GM20000 (cell line): ENCODE data around the gene TRMT44.
A peak's percentile ranks its signal among the peaks of the same experiment; 100 is the strongest.
"Not testable (repeated sequence)": the region's sequence is repeated elsewhere in the genome, so short reads cannot be mapped to it uniquely, and the experiment has no call there.

Experiments used
- DNase-seq: peaks from one replicate; pipeline ENCODE4 v3.0.0; 2012; ENCODE audit warnings: low spot score
- TF ChIP-seq, protein P1 (sequence below): IDR thresholded peaks from 2 replicates; pipeline ENCODE4 v1.5.1; 2012; ENCODE audit warnings: mild to moderate bottlenecking, control low read depth; ENCODE audit errors: extremely low read depth, missing control alignments

TRMT44 gene

DNA sequence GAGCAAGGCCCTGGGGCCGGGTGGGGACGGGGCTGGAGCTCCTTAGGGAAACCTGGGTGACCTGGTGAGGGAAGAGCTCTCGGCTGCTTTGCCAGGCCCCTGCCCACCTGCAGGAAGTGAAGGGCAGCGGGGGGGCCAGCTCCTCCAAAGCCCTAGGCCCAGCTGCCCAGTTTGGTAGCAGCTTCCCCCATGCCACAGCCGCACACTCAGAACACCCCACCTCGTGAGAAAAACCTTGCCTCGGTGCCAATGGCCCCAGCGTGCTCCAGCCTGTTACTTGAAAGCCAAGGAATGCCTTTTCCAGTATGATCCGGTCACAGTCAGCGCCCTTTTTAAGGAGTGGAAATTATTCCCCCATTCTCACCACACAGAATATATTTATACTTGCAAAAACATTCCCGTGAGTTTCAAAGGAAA, 38.4 kb upstream of the TRMT44 start:
- TF ChIP-seq, protein P1, sequence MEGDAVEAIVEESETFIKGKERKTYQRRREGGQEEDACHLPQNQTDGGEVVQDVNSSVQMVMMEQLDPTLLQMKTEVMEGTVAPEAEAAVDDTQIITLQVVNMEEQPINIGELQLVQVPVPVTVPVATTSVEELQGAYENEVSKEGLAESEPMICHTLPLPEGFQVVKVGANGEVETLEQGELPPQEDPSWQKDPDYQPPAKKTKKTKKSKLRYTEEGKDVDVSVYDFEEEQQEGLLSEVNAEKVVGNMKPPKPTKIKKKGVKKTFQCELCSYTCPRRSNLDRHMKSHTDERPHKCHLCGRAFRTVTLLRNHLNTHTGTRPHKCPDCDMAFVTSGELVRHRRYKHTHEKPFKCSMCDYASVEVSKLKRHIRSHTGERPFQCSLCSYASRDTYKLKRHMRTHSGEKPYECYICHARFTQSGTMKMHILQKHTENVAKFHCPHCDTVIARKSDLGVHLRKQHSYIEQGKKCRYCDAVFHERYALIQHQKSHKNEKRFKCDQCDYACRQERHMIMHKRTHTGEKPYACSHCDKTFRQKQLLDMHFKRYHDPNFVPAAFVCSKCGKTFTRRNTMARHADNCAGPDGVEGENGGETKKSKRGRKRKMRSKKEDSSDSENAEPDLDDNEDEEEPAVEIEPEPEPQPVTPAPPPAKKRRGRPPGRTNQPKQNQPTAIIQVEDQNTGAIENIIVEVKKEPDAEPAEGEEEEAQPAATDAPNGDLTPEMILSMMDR: no peak
- DNase-seq: no peak

DNA sequence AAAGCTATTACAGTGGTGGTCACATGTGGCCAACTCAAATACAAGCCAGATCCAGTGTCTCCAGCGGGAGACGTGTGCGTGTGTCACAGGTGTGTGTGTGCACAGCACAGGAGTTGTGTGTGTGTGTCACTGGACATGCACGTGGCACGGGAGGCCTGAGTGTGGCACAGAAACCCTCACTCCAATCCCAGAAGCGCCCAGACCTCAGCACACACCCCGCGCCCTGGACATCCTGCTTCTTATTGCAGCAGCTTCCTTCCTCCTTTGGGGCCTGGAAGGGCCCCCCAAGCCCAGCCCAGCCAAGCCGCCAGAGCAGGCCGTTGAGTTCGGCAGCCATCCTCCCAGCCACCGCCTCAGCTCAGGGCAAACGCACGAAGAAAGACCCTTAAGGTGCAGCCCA, 37.9 kb upstream of the TRMT44 start:
- no peak for DNase-seq
- TF ChIP-seq, protein P1: no peak

DNA sequence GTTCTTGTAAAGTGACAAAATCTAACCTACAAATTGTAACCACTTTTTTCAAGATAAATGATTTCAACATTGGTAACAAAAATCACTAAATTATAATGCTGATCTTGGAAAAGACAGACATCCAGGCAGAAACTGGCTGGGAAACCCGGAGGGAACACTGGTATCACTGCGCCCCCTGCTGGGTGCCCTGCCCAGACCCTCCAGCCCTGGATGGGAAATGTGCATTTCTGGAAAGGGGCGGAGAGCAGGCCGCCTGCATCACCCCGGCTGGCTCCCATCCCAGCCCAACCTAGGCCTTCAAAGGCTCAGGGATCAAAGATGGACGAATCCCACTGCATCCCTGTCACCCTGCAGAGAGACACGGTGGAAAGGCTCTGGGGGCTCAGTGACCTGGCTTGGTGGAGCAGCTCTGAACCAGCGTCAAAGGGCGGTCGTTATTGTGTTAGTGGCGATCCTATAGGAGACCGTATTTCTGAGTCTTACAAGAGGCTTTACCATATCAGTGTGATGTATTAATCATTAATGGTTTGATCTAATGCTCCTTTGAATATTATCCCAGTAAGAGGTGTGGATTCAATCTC, 37.3 kb upstream of the TRMT44 start:
- DNase-seq: peak; percentile 79

DNA sequence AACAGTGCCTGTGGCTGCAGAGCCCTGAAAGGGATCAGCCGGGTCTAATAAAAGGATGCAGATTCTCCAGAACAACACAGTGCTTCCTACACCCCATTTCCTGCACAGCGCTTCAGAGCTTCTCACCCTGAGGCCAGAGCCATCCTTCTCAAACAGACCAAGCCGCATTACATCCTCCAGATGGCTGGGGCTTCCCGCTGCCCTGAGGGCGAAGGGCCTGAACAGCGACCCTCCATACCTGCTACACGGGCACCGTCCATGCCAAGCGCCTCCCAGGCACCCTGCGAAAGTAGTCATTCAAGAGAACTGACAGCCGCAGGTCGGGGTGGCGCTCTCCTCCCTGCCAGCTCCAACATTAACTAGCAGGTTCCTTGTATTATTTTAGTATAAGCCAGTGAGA, 36.6 kb upstream of the TRMT44 start:
- no peak for DNase-seq
- TF ChIP-seq, protein P1: no peak

More for the DNA sequence above, 37.3 kb upstream of the TRMT44 start:
- TF ChIP-seq, protein P1: peak; percentile 73

DNA sequence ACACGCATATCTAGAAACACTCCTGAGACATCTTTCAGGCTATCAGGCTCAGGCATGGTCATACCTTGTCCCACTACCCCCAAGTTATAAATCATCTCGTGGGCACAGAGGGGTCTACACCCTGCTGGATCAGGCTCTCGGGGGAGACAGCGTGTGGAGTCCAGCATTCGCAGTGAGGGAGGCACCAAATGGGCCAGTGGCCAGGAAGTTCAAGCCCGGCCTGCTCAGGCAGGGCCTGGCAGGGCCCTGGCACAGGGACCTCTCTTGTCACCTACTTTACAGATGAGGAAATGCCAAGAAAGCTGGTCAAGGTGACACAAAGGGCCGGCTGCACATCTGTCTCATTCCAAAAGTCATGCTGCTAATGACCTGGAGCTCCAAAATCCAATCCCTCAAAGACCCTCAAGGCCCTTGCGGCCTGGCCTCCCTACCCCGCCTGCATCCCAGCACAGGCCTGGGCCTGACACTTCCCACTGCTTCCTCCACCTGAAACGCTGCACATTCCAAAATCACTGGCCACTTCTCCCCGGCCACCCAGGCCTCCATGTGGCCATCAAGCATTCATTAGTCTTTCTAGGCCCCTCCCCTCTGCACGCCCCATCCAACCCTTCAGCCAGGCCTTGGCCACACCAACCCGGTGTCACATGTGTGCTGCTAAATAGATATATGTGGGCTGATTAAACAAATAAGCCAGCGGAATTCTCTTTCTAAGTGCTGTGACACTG, 35.6 kb upstream of the TRMT44 start:
- DNase-seq: no peak
- TF ChIP-seq, protein P1: no peak

DNA sequence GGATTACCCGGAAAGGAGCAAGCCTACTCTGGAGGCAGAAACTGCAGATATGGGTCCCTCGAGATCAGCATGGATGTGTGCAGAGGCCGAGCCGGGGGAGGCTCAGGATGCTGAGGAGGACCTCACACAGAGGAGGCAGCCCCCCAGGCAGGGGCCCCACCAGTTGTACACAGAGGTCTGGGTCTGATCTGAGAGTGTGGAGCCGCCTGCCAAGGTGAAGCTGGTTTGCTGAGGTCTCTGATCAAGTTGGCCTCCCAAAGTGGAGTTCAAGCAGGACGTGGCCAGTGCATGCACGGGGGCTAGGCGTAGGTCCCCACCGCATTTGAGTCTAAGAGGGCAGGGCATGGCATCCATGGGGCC, 35.1 kb upstream of the TRMT44 start:
- TF ChIP-seq, protein P1: no peak
- no peak for DNase-seq

DNA sequence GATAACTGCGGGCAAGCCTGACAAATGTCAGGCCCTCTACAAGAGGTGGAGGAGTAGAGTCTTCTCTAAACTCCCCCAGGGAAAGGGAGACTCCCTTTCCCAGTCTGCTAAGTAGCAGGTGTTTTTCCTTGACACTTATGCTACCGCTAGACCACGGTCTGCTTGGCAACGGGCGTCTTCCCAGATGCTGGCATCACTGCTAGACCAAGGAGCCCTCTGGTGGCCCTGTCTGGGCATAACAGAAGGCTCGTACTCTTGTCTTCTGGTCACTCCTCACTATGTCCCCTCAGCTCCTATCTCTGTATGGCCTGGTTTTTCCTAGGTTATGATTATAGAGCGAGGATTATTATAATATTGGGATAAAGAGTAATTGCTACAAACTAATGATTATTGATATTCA, 33.7 kb upstream of the TRMT44 start:
- DNase-seq: not testable (repeated sequence)
- TF ChIP-seq, protein P1: peak; percentile 6
